Nephron progenitor cell (in vitro differentiated cells): ENCODE data around the gene PINLYP.
"Not testable (repeated sequence)": the region's sequence is repeated elsewhere in the genome, so short reads cannot be mapped to it uniquely, and the experiment has no call there.

Source experiments
- DNase-seq: peaks from one replicate; pipeline ENCODE4 v3.0.0; 2021
- H3K27ac Mint-ChIP-seq: 2 replicates; pipeline ENCODE4 v1.8.0; 2021; ENCODE audit warnings: mild to moderate bottlenecking, moderate library complexity, mixed read lengths
- H3K27me3 Mint-ChIP-seq: 2 replicates; pipeline ENCODE4 v1.8.0; 2021; ENCODE audit warnings: mild to moderate bottlenecking, low read depth, mixed read lengths; ENCODE audit not compliant: poor library complexity
- H3K36me3 Mint-ChIP-seq: 2 replicates; pipeline ENCODE4 v1.8.0; 2021; ENCODE audit warnings: low read depth, mixed read lengths
- H3K4me1 Mint-ChIP-seq: 2 replicates; pipeline ENCODE4 v1.8.0; 2021; ENCODE audit warnings: mixed read lengths
- H3K4me3 Mint-ChIP-seq: 2 replicates; pipeline ENCODE4 v1.8.0; 2021; ENCODE audit warnings: mild to moderate bottlenecking, moderate library complexity, mixed read lengths
- H3K9me3 Mint-ChIP-seq: 2 replicates; pipeline ENCODE4 v1.8.0; 2021; ENCODE audit warnings: mild to moderate bottlenecking, moderate library complexity, mixed read lengths
- CTCF ChIP-seq: fragments of 200-600 bp; sonication (generic); IDR thresholded peaks from 2 replicates; pipeline ENCODE4 v1.5.0; 2021; ENCODE audit warnings: antibody characterized with exemption

Gene PINLYP

GRCh38 chr19:43581467-43581866 is 5.9 kb downstream of the PINLYP start:
- H3K9me3 Mint-ChIP-seq = no peaks in the 10 kb centered on the region
- no peak for DNase-seq
- H3K4me3 Mint-ChIP-seq = peak overlapping the region; percentile 89
- peaks cover 51% of the 10 kb centered on the region for H3K4me1 Mint-ChIP-seq
- H3K27me3 Mint-ChIP-seq = peaks cover 3% of the 10 kb centered on the region
- H3K36me3 Mint-ChIP-seq = peaks cover 22% of the 10 kb centered on the region
- H3K27ac Mint-ChIP-seq = no peak overlapping the region
- no peak for TF ChIP-seq CTCF

DNA sequence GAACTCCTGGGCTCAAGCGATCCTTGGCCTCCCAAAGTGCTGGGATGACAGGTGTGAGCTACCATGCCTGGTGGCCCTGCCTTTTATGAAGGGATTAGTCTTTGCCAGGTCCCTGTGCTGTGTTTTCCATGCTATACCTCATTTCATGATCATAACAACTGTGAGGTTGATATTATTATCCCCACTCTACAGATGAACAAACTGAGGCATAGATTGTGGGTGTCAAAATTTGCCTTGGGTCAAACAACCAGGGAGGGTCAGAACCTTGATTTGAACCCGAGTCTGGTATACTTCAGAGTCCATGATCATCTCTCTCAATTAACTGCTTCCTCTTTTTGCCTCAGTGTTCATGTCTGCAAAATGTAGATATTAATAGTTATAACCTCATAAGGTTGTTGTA is 6.9 kb downstream of the PINLYP start:
- peaks cover 29% of the 10 kb centered on the region for H3K36me3 Mint-ChIP-seq
- TF ChIP-seq CTCF = no peak
- peaks cover 3% of the 10 kb centered on the region for H3K27me3 Mint-ChIP-seq
- peaks cover 42% of the 10 kb centered on the region for H3K4me1 Mint-ChIP-seq
- DNase-seq = no peak
- no peak overlapping the region for H3K27ac Mint-ChIP-seq
- H3K4me3 Mint-ChIP-seq = no peak overlapping the region
- no peaks in the 10 kb centered on the region for H3K9me3 Mint-ChIP-seq

GRCh38 chr19:43584484-43584883 is 8.9 kb downstream of the PINLYP start:
- H3K9me3 Mint-ChIP-seq = no peaks in the 10 kb centered on the region
- no peak for DNase-seq
- peaks cover 3% of the 10 kb centered on the region for H3K27me3 Mint-ChIP-seq
- no peak overlapping the region for H3K4me3 Mint-ChIP-seq
- TF ChIP-seq CTCF = no peak
- peak overlapping the region; percentile 77 for H3K27ac Mint-ChIP-seq
- H3K36me3 Mint-ChIP-seq = peaks cover 38% of the 10 kb centered on the region
- H3K4me1 Mint-ChIP-seq = peaks cover 32% of the 10 kb centered on the region

GRCh38 chr19:43586346-43586745 is 10.7 kb downstream of the PINLYP start:
- Mint-ChIP-seq H3K27me3 (peaks cover 3% of the 10 kb centered on the region), H3K27ac (no peak overlapping the region)
- TF ChIP-seq CTCF = no peak

DNA sequence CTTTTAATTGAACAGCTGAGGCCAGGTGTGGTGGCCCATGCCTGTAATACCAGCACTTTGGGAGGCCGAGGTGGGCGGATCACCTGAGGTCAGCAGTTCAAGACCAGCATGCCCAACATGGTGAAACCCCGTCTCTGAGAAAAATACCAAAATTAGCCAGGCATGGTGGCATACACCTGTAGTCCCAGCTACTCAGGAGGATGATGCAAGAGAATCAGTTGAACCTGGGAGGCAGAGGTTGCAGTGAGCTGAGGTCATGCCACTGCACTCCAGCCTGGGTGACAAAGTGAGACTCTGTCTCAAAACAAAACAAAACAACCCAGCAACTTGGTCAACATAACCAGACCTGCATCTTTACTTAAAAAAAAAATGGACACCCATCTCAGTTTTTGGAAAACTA is 11.4 kb downstream of the PINLYP start:
- H3K4me3 Mint-ChIP-seq, H3K27ac Mint-ChIP-seq, H3K4me1 Mint-ChIP-seq, H3K9me3 Mint-ChIP-seq, DNase-seq, H3K27me3 Mint-ChIP-seq: not testable (repeated sequence)
- H3K36me3 Mint-ChIP-seq = peaks cover 51% of the 10 kb centered on the region

More at GRCh38 chr19:43586346-43586745, 10.7 kb downstream of the PINLYP start:
- peaks cover 15% of the 10 kb centered on the region for H3K4me1 Mint-ChIP-seq
- H3K9me3 Mint-ChIP-seq = no peaks in the 10 kb centered on the region
- no peak for DNase-seq
- H3K36me3 Mint-ChIP-seq = peaks cover 51% of the 10 kb centered on the region
- H3K4me3 Mint-ChIP-seq = no peak overlapping the region

DNA sequence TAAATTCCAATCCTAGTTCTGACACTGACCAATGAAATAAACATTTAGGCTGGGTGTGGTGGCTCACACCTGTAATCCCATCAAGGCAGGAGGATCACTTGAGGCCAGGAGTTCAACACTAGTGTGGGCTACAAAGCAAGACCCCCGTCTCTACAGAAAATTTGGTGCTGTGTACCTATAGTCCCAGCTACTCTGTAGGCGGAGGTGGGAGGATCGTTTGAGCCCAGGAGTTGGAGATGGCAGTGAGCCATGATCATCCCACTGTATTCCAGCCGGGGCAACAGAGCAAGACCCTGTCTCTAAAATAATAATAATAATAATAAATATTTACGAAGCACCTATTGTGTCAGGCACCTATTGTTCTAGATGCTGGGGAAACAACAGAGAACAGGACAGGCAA is 13.7 kb downstream of the PINLYP start:
- Mint-ChIP-seq H3K9me3 (no peaks in the 10 kb centered on the region), H3K4me1 (peaks cover 10% of the 10 kb centered on the region), H3K36me3 (peaks cover 62% of the 10 kb centered on the region), H3K27me3 (peaks cover 3% of the 10 kb centered on the region), H3K4me3 (no peak overlapping the region), H3K27ac (peak overlapping the region; percentile 79)
- TF ChIP-seq CTCF = no peak
- no peak for DNase-seq
